Right atrium auricular region (tissue), 2 donors: ENCODE data around the gene MECP2. TPM values are rescaled to one million over a fixed set of nuclear protein-coding genes. Genes with fewer than 3 reads are reported as not detected.

Experiments used
- DNase-seq: peaks from one replicate; pipeline ENCODE4 v3.0.0-alpha.2; 2019; ENCODE audit warnings: low spot score
- H3K27ac ChIP-seq, 2 donors: fragments of 200-600 bp; sonication (generic); 1 replicate in 1 of 2; 2 replicates in 1 of 2; pipeline ENCODE4 v1.5.1; 2016 to 2019
- H3K27me3 ChIP-seq, 2 donors: fragments of 200-600 bp; sonication (generic); one replicate each; pipeline versions ENCODE4 v1.5.1 to v1.6.0; 2017 to 2019
- H3K36me3 ChIP-seq: fragments of 200-600 bp; sonication (generic); one replicate; pipeline ENCODE4 v1.5.1; 2016
- H3K4me1 ChIP-seq, 2 donors: fragments of 200-600 bp; sonication (generic); one replicate each; pipeline versions ENCODE4 v1.5.1 to v1.6.0; 2017 to 2019
- H3K4me3 ChIP-seq, 2 donors: fragments of 200-600 bp; sonication (generic); 1 replicate in 1 of 2; 2 replicates in 1 of 2; pipeline ENCODE4 v1.5.1; 2017 to 2019; ENCODE audit warnings: mild to moderate bottlenecking in 1 of 2, moderate library complexity in 1 of 2
- H3K9me3 ChIP-seq, 2 donors: fragments of 200-600 bp; sonication (generic); one replicate each; pipeline ENCODE4 v1.5.1; 2019
- total RNA-seq, 2 donors: library from RNA; depleted of rRNA; stranded (reverse); fragments of >200 nt; gene quantifications; one replicate each; pipeline ENCODE4 v1.1.0, GENCODE V29; 2016
- TF ChIP-seq, protein P1 (sequence below), 2 donors: fragments of 200-600 bp; sonication (generic); IDR thresholded peaks; one replicate each; pipeline ENCODE4 v1.5.1; 2019; ENCODE audit warnings: antibody characterized with exemption in 2 of 2

Gene MECP2
- total RNA-seq, 2 donors from 2014 or later, result 52.7 to 69.1 TPM

DNA sequence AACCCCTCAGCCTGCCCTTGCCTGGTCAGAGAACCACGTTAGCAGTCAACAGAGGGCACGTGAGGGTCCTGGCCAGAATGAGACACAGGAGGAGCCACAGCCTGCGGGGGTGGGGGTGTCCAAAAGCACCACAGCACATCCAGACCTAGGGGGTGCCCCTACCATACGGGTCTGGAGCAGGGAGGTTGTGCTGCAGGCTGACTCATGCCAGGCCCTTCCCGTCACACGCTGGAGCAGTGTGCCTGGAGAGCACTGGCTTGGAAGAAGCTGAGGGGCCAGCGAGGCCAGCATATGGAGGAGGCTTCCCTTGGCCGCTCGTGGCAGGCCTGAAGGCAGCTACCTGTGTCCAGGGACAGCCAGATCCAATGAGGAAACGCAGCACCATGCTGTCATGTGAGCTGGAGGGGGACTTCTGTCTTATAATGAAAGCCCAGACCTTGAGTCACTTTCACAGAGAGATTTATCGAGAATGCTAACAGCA is 76.3 kb downstream of the MECP2 start:
- H3K4me3 ChIP-seq, result no peak overlapping the region
- TF ChIP-seq, protein P1, sequence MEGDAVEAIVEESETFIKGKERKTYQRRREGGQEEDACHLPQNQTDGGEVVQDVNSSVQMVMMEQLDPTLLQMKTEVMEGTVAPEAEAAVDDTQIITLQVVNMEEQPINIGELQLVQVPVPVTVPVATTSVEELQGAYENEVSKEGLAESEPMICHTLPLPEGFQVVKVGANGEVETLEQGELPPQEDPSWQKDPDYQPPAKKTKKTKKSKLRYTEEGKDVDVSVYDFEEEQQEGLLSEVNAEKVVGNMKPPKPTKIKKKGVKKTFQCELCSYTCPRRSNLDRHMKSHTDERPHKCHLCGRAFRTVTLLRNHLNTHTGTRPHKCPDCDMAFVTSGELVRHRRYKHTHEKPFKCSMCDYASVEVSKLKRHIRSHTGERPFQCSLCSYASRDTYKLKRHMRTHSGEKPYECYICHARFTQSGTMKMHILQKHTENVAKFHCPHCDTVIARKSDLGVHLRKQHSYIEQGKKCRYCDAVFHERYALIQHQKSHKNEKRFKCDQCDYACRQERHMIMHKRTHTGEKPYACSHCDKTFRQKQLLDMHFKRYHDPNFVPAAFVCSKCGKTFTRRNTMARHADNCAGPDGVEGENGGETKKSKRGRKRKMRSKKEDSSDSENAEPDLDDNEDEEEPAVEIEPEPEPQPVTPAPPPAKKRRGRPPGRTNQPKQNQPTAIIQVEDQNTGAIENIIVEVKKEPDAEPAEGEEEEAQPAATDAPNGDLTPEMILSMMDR (IDR thresholded peaks at IDR 0.05), result no peak
- no peak for DNase-seq
- H3K36me3 ChIP-seq, result peaks cover 8% of the 10 kb centered on the region
- H3K9me3 ChIP-seq, result no peaks in the 10 kb centered on the region
- H3K27ac ChIP-seq, result peak overlapping the region; percentile 83 to 86
- H3K27me3 ChIP-seq, result no peaks in the 10 kb centered on the region
- peaks cover 0 to 20% of the 10 kb centered on the region in 2 donors for H3K4me1 ChIP-seq

DNA sequence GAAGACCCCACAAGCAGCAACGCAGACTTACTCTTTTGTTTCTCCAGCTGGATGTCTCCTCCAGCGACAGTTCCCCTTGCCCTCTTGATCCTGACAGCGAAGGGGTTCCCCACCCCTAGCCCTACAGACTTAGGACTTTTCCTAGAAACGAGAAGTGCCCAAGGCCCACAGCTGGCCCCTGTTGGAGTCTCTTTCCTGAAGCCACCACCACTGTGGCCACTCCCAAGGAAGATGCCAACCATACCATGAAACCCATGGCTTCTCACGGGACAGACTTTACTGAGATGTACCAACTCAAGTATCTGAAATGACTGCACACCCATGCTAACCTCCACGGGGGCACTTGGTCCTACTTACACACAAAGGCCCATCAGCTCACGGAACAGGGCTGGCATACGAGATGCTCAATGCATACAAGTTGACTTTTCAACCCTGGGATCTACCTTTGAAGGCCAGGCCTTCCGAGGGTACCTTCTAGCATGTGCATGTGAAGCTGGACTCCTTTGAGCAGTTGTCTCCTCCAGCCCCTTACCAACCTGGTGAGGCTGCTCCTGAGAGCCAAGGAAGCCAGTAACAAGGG is 76.9 kb downstream of the MECP2 start:
- H3K4me1 ChIP-seq, result peaks cover 0 to 20% of the 10 kb centered on the region in 2 donors
- TF ChIP-seq, protein P1 (IDR thresholded peaks at IDR 0.05), result no peak

DNA sequence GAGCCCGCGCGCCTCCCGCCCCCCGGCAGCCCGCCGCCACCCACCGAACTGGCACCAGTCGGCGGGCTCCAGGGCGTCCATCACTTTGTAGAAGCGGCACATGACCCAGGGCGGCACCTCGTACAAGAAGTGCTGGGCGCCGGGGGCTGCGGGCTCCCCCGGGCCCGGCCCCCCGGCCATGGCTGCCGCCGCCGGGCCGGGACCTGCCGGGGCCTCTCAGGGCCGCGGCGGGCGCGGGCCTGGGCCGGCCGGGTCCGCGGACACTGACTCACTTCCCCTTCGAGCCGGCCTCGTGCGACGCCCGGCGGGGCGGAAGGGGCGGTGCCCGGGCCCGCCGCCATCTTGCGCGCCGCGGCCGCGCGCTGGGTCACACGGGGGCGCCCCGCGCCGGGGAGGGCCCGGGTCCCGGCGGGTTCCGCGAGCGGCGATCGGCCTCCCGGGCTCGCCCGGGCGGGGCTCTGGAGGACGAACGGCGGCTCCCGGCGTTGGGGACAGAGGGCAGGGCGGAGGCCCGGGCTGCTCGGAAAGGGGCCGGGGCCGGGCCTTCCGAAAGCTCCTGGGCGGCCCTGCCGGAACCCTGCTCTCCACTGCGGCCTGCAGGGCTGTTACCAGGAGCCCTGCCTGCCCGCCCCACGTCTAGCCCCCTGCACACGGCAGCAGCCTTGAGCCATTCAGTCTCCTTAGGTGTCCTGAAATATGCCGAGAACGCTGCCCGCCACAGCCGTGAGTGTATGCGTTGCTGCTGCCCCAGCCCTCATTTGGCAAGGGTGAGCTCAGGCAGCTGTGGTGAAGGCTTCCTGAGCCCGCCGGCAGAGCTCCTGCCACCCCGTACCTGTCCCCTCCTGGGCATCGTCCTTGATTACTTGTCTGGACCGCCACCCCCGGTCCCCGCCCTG is 77.6 kb downstream of the MECP2 start, which contains the start of gene IRAK1:
TSS of gene IRAK1 (minus strand) at position 270 of the 896 bp plus-strand sequence. CDS start at position 180, 90 bp downstream.
- Histone ChIP-seq H3K9me3 (no peaks in the 10 kb centered on the region), H3K36me3 (peaks cover 11% of the 10 kb centered on the region), H3K4me1 (peaks cover 0 to 20% of the 10 kb centered on the region in 2 donors), H3K27me3 (no peaks in the 10 kb centered on the region), H3K4me3 (peak within 1 kb of the TSS; percentile 47 to 60), H3K27ac (peak within 1 kb of the TSS; percentile 83 to 86)
- TF ChIP-seq, protein P1 (IDR thresholded peaks at IDR 0.05), result no peak
- DNase-seq, result no peak

More for the DNA sequence above, 76.9 kb downstream of the MECP2 start:
- Histone ChIP-seq H3K27ac (peak overlapping the region; percentile 83 to 86), H3K36me3 (peaks cover 11% of the 10 kb centered on the region), H3K27me3 (no peaks in the 10 kb centered on the region), H3K4me3 (peak overlapping the region; percentile 42 to 58), H3K9me3 (no peaks in the 10 kb centered on the region)
- DNase-seq, result no peak

DNA sequence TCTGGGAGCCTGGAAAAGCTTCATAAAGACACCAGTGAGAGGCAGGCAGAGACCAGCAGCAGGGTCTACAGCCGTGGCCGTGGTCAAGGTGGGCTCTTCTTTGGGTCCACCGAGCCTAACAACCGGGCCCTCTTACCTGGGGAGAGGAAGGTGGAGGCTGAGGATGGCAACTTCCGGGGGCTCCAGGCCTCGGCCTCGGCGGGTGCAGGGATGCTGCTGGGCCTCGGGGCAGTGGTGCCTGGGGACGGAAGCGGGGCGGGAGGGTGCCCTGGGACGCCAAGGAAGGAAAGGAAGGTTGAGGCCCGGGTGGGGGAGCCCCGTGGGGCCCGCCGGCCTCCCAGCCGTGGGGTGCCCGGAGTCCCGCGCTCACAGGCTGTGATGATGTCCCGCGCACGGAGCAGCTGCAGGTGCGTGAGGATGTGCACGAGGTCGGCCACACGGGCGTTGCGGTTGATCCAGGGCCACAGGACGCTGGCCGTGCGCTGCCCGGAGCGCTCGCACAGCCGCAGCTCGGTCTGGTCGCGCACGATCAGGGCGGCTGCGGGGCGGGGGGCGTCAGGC is 78.4 kb downstream of the MECP2 start:
- TF ChIP-seq, protein P1 (IDR thresholded peaks at IDR 0.05), result no peak
- Histone ChIP-seq H3K36me3 (peaks cover 11% of the 10 kb centered on the region), H3K27me3 (no peaks in the 10 kb centered on the region), H3K9me3 (no peaks in the 10 kb centered on the region), H3K4me1 (peaks cover 0 to 20% of the 10 kb centered on the region in 2 donors), H3K4me3 (peak overlapping the region; percentile 47 to 60), H3K27ac (peak overlapping the region; percentile 75 to 80)
- DNase-seq, result no peak

DNA sequence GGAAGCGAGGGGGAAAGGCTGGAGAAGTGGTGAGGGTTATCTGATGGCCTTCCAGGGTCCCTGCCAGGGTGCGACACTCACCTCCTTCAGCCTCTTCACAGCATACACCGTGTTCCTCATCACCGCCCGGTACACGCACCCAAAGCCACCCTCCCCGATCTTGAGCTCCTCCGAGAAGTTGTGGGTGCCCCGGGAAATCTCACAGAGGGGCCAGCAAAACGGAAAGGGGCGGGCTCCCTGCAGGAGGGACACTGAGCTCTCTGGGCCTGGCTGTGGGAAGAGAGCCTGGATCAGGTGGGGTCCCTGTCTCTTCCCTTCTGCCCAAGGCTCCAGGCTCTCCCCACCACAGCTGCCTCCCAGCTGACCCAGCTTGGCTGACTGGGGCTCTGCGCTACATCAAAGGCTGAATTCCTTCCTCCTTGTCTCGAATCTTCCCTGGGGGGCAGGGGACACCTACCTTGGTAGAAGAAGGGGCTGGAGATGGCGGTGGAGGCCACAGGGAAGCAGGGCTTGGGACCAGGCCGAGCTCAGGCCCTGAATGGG is 78.9 kb downstream of the MECP2 start:
- Histone ChIP-seq H3K36me3 (peaks cover 11% of the 10 kb centered on the region), H3K9me3 (no peaks in the 10 kb centered on the region), H3K4me1 (peaks cover 0 to 20% of the 10 kb centered on the region in 2 donors), H3K27ac (peak overlapping the region; percentile 75 to 80), H3K27me3 (no peaks in the 10 kb centered on the region), H3K4me3 (peak overlapping the region; percentile 47 to 60)
- TF ChIP-seq, protein P1 (IDR thresholded peaks at IDR 0.05), result no peak
- no peak for DNase-seq
